Esophagus squamous epithelium (tissue), 4 donors: Measurements from ENCODE around the gene KRT35.

Source experiments
- POLR2A ChIP-seq, 4 donors: fragments of 450-650 bp; IDR thresholded peaks; one replicate each; pipeline ENCODE4 v1.6.1; 2017; ENCODE audit warnings: antibody characterized with exemption in 4 of 4, mild to moderate bottlenecking in 4 of 4, moderate library complexity in 3 of 4
- TF ChIP-seq, protein P1 (sequence below), 6 experiments: fragments of 450-650 bp in 4 of 6; fragments of 200-600 bp in 2 of 6; sonication (generic) in 2 of 6; IDR thresholded peaks; one replicate each; pipeline ENCODE4 v1.5.1; 2016 to 2019; ENCODE audit warnings: antibody characterized with exemption in 6 of 6, mild to moderate bottlenecking in 4 of 6, moderate library complexity in 4 of 6

- TF ChIP-seq, protein P1, sequence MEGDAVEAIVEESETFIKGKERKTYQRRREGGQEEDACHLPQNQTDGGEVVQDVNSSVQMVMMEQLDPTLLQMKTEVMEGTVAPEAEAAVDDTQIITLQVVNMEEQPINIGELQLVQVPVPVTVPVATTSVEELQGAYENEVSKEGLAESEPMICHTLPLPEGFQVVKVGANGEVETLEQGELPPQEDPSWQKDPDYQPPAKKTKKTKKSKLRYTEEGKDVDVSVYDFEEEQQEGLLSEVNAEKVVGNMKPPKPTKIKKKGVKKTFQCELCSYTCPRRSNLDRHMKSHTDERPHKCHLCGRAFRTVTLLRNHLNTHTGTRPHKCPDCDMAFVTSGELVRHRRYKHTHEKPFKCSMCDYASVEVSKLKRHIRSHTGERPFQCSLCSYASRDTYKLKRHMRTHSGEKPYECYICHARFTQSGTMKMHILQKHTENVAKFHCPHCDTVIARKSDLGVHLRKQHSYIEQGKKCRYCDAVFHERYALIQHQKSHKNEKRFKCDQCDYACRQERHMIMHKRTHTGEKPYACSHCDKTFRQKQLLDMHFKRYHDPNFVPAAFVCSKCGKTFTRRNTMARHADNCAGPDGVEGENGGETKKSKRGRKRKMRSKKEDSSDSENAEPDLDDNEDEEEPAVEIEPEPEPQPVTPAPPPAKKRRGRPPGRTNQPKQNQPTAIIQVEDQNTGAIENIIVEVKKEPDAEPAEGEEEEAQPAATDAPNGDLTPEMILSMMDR (IDR thresholded peaks at IDR 0.05) = no peak
- TF ChIP-seq POLR2A (IDR thresholded peaks at IDR 0.05) = no peak
These were observed 48.6 kb upstream of the KRT35 start for GRCh38 chr17:41529491-41529915.
